ENCODE measurements around the gene RPL26. TPM values are rescaled to one million over a fixed set of nuclear protein-coding genes. Genes with fewer than 3 reads are reported as not detected.

The RPL26 gene
- 2,664 and 2,696 TPM in 2 replicates for total RNA-seq (2014; rRNA removed; shearing (Covaris generic))

DNA sequence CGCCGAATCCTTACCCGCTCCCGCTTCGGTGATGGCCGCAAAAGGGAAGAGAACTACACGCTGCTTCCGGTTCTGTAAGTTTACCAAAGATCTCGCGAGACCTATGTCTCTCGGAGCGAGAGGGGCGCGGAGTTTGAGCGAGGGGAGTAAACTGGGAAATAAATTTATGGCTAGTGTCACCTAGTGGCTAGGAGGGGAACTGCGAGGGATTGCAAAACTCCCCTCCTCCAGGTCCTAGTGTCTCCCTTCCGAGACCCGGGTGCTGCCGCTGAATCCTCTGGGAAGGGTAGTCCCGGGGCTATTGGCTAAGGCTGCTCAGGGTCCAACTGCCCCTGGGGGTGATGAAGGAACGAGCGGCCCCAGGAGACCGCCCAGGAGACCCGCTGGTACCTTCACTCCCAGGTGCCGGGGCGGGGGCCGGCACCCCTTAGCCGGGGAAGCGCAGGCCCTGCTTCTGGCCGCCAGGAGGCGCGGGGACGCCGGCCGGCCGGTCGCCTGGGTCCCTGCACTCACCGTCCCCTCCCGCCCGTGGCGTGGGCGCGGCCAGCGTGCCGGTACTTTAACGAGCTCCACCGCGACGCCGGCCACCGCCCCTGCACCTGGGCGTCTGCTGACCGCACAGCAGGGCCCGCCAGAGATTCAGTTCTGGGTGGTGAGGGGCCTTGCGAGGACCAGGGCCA lies at the start of gene RPL26:
Gene RPL26, minus strand, starts transcription at position 51 of the 680 bp plus-strand sequence. CDS start 883 bp downstream, outside the sequence.
- DNase-seq (ENCODE audit: low read depth): peak; percentile 96

DNA sequence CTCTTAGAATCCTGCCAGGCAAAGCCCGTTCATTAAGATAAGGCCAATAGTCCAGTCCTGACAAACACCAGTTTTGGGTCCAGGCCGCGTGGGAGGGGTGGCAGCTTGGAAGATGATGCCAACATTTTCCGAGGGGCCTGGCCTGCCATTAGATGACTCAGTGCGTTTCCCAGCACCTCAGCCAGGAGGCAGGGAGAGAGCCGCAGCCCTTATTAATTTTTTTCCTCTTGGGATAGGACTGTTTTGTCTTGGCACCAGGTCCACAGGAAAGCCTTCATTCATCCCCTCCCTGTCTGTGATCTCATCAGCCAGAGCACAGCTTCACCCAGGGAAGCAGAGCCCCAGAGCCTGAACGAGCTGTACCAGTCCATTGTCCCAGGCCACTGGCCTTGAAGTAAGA lies 48.0 kb upstream of the RPL26 start:
- peak; percentile 62 for DNase-seq (ENCODE audit: low read depth)

DNA sequence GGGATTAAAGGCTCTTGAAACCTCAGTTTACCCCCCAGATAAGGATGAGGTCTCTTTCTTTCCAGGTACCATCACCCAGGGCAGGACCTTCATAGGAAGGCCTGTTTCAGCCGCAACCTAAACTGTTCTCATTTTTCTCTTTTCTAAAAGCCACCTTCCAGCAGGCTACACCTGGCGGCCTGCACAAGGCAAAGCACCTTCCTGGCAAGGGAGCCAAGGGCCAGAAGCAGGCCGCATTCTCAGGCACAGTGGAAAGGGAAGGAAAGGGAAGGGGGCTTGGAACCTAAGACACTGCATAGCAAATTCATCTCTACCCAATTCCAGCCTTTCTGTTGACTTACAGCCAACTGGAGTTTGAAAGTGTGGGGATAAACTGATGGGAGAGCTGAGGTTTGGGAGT lies 43.8 kb upstream of the RPL26 start:
- no peak for DNase-seq (ENCODE audit: low read depth)

DNA sequence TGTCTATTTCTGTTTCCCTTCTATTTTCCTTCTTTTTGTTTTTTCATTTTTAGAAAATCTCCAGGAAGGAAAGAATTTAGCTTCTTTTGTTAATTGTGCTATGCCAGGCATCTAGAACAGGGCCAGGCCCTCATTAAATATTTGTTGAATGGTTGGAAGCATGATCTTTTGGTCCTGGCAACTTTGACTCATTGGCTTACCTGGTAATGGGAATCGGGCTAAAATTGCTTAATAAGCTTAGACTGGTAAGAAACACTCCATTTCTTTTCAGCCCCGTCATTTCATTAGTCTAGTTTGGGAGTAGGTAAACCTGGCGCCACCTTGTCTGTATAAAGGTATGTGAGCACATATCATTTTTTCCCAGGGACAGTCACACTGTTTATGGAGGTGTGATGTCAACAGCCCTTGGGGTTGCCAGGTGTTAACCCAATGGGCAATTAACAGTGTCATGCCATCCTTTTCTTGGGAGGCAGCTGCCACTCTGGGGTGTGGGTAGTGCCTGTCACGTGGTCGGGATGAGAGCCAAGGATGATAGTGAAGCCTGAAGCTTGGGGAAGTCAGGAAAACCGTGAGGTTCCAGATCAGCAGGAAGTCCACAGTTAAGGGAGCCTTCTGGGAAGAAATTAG lies 43.2 kb upstream of the RPL26 start:
- no peak for DNase-seq (ENCODE audit: low read depth)

DNA sequence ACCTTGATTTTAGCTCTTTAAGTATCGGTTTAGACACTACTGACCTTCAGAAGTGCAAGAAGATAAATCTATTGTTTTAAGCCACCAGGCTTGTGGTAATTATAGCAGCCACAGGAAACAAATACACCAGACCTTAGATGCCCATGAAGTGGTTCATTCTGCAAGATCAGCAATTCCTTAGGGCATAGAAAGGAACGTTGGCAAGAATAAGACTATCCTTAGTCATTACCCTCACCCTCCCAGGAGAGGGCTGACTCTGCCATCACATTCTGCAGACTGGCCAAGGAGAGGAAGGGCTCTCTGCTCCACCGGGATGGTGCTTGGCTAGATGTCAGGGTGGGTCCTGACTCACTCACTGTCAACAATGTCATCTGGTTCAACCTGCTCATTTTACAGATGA lies 38.6 kb upstream of the RPL26 start:
- peak; percentile 7 for DNase-seq (ENCODE audit: low read depth)

DNA sequence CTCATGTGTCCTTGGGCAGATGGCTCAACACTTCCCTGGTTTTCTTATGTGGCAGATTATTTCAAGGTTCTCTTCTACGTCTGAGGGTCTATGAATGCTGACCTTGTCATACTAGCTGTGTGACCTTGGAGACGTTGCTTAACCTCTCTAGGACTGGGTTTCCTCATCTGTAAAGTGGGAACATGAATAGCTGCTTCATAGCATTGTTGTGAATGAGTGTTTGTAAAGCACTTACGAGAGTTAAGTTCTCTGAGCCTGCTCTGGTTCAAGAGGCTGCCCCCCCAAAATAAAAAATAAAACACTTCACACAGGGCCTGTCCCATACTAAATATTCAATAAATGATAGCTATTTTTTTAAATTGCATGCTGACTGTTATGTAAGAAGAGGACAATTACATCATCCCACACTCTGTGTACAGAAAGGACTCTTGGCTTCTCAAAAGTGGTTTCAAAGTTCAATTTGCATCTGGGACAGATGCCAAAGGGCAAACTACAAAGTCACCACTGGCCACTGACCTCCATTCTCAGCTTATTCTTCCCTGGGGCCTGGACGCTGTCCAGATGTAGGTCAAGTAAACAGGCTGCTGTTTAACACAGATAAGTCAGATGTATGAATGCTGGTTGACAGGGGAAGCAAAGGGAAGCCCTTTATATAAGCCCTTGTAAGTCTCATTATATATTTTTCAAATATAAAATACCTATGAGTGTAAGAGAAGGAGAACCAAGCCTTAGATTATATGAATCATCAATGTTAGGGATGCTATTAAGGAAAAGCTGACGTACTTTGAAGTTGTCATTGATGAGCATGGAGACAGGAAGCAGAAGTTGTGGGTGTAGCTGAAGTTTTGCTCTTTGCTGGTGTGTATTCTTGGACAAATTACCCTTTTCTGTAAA lies 37.3 kb upstream of the RPL26 start:
- DNase-seq (ENCODE audit: low read depth): peak; percentile 77

DNA sequence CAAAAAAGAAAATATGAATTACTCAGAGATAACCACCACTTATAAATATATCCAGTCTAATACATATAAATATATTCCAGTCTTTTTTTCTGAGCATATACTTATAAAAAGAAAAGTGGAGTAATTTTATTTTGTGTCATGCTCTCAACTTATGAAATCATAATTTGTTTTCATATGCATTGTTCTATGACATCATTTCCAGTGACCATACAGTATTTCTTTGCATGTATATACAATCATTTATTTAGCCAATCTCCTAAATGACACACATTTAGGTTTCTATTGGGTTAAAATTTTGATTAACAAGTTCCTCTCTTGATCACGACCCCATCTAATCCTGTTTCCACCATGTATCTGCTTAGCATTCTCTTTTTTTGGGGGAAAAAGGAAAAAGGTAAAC lies 36.3 kb upstream of the RPL26 start:
- no peak for DNase-seq (ENCODE audit: low read depth)

DNA sequence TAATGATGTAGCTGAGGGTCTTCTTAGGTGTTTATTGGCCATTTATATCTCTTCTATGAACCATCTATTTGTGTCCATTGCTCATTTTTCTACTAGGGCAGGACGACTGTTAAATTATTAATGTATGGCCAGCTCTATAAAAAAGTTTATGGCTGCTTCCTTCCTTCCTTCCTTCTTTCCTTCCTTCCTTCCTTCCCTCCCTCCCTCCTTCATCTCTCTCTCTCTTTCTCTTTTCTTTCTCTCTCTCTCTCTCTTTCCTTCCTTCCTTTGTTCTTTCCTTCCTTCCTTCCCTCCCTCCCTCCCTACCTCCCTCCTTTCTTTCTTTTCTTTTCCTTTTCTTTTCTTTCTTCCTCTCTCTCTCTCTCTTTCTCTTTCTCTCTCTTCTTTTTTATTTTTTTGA lies 35.5 kb upstream of the RPL26 start:
- DNase-seq (ENCODE audit: low read depth): no peak

DNA sequence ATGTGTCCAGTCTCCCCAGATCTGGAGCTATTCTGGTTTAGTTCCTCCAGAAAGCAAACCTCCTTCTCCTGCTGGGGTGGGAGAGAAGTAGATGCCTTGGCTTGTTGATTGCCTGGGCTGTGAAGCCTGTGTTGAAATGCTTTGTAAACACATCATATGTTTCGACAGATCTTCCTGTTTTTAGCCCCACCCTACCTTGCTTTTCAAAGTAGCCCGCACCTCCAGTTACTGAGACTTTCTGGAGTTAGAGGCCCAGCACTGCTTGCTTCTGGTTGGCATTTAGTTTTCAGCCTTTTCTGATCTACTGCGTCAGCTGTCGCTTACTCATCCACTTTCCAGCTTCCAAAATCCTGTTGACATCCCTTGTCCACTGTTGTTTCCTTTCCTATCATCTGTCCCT lies 34.8 kb upstream of the RPL26 start:
- no peak for DNase-seq (ENCODE audit: low read depth)

DNA sequence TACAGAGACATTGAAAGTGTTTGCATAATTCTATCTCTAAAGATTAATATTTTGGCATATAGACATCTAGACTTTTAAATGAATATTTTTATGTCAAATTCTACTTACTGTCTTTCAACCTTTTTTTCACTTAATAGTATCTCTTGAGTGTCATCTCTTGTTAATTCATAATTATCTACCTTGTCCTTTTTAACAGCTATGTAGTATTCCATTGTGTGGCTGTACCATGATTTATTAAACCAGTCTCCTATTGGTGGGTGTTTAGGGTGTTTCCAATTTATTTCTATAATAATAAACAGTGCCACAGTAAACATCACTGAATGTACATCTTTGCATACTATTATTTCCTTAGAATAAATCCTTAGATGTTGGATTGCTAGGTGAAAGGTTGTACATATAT lies 30.9 kb upstream of the RPL26 start:
- no peak for DNase-seq (ENCODE audit: low read depth)

DNA sequence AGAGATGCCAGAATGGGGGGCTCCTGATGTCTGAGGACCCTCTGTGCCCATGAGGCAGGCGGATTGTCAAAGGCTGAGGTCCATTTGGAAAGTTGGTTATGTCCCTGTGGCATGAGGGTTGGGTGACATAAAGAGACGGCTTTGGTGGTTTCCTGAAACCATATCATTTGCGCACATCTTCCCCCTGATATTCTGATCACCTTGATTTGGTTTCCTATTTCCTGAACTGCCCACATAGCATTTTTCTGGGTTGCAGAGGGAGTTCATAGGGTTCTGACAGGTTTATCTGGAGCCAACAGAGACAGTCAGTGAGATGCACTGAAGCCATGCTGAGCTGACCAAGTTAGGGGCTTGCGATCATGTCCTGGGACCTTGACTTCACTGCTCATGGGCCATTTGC lies 30.3 kb upstream of the RPL26 start:
- DNase-seq (ENCODE audit: low read depth): no peak

DNA sequence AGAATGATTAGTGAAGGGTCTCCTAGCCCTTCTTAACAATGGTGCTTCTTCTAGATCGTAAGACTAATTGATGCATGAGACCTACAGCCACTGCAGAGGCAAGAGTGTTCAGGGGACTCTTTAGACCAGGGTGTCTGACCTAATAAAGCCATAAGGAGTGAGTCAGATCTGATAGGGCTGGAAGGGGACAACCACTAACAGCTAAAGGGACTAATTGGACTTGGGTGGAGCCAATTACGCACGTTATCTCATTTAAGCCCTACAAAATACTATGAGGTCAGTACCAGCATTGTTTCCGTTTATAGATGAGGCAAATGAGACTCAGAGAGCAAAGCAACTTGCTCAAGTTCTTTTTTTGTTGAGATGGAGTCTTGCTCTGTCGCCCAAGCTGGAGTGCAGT lies 29.1 kb upstream of the RPL26 start:
- no peak for DNase-seq (ENCODE audit: low read depth)

DNA sequence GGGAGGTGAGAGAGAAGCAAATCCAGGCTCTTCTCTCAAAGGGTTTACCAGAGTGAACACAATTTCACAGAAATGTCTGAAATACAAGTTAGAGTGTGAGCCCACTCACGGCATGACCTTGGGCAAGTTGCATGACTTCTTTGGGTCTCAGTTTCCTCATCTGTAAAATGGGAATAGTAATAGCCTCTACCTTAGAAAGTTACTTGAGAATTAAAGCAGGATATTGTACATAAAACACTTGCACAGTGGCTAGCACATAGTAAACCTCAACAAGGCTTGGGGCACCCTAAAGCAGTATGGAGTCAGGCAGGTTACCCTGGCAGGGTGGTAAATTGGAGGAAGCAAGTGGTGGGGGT lies 27.9 kb upstream of the RPL26 start:
- no peak for DNase-seq (ENCODE audit: low read depth)

DNA sequence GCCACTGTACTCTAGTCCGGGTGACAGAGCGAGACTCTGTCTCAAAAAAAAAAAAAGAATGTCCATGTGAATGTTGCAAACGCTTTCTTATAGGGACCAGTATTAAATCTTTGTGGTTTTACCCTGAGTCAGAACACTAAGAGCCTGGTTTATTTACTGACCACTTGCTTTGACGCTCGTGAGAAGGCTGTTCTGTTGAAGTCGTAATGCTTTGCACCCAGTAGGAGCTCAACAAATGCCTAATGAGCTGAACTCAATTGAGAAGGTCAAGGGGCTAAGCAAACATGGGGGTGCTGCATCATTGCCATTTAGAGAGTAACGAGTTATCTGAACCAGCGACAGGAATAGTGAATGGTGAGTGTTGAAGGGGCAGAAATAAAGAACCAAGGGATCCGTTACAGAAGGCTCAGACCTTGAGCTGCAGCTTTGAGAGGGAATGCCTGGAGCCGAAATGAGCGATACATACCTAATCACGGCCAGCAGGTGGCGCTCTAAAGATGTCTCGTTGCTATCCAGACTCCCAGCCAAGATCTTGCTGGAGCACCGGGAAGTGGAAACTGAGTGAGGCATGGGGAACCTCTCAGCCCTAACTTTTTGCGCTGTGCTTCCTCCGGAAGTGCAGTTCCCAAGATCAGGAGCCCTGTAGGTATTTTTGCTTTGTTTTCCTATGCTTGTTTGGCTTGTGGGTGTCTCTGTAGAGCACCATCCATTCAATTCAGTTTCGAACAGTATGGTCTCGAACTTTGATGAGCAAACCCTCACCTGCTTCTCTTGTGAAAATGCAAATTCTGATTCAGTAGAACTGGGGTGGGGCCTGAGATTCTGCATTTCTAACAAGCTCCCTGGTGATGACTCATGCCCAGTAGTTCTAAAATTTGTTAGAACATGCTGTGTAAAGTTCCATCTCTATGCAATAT lies 27.2 kb upstream of the RPL26 start:
- peak; percentile 77 for DNase-seq (ENCODE audit: low read depth)

DNA sequence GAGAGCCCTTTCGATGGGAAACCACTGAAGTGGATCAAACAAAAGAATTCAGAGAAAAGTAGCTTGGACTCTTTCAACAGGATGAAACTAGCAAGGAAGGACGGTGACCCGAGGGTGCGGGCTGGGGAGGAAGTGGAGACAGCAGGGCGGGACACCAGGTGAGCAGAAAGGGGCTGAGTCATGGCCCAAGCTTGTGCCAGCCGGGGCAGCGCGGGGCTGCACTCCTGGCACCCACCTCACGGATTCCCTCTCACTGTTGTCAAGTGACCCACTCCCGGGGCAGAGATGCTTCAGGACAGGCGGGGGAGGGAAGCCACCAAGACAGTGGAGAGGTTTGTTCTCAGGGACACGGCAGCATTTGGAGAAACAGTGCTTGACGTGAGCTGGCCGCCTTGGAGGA lies 25.4 kb upstream of the RPL26 start:
- peak; percentile 8 for DNase-seq (ENCODE audit: low read depth)

DNA sequence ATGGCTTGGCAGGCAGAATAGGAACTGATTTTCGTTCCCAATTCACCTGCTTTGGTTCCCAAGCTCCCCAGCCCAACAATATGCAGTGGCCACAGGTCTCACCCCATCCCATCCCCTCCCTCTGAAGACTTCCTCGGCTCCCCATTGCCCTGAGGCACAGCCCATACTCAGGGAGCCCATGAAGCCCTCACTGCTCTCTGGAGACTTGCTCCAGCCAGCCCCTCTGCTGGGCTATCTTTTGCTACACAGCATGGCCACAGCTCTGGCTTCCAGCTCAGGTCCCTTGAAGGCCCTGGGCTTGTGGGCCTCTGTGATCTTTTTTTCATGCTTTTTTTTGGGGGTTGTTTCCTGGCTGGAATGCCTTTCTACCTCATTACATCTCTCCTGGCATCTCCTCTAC lies 23.2 kb upstream of the RPL26 start:
- no peak for DNase-seq (ENCODE audit: low read depth)

DNA sequence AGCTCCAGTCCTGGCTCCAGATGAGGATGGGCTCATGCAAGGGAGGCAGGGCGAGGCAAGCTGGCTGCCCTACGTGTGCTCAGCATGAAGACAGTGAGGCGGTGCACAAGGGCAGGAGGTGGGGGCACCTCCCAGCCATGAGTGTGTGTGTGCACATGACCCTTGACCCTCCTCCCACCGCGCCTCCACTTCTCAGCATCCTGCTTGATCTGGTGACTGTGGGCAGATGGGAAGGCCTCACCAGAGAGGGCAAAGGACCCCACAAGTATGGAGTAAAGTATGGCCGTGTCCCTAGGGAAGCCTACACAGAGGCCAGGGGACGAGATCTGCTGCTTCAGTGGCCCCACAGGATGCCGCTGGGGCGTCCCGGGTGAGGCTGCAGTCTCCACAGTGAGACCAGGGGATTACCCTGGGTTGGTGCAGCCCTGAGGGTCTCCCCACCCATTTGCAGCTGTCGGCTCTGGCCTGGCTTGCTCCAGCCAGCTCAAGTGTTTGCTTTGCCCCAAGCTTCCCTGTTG lies 22.6 kb upstream of the RPL26 start:
- DNase-seq (ENCODE audit: low read depth): no peak

DNA sequence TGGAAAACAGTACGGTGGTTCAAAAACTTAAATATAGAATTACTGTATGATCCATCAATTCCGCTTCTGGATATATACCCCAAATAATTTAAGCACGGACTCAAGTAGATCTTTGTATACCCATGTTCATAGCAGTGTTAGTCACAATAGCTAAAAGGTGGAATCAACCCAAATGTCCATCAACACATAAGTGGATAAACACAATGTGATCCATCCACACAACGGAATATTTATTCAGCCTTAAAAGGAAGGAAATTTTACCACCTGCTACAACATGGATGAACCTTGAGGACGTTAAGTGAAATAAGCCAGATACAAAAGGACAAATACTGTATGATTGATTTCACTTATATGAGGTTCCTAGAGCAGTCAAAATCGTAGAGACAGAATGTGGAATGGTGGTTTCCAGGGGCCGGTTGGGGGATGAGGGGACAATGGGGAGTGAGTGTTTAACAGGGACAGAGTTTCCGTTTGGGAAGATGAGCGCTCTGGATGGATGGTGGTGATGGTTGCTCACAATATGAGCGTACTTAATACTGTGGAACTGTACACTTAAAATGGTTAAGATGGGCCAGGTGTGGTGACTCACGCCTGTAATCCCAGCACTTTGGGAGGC lies 20.0 kb upstream of the RPL26 start:
- DNase-seq (ENCODE audit: low read depth): no peak

DNA sequence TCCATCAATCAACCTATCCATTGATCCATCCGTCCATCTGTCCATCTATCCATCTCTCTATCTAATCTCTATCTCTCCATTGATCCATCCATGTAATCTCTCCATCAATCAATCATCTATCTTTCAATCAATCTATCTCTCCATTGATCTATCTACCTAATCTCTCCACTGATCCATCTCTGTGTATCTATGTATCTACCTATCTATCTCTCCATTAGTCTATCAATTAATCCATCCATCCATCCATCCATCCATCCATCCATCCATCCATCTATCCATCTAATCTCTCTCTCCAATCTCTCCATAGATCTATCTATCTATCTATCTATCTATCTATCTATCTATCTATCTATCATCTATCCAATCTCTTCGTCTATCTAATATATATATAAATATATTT lies 18.1 kb upstream of the RPL26 start:
- DNase-seq (ENCODE audit: low read depth): no peak

DNA sequence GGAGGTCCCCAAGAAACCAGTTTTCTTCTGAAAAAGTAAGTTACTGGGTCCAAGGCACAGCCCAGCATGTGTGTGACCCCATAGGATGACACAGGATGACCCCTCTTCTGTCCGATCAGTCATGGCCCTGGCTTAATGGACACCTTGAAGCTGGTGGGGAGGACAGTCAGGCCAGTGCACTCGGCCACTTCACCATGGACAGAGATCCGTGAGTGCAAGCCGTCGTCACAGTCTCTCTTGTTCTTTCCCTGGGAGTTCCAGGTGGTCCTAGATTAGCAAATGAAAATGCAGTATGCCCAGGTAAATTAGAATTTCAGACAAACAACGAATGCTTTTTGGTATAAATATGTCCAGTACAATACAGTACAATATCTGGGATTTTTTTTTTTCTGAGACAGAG lies 16.0 kb upstream of the RPL26 start:
- DNase-seq (ENCODE audit: low read depth): no peak

DNA sequence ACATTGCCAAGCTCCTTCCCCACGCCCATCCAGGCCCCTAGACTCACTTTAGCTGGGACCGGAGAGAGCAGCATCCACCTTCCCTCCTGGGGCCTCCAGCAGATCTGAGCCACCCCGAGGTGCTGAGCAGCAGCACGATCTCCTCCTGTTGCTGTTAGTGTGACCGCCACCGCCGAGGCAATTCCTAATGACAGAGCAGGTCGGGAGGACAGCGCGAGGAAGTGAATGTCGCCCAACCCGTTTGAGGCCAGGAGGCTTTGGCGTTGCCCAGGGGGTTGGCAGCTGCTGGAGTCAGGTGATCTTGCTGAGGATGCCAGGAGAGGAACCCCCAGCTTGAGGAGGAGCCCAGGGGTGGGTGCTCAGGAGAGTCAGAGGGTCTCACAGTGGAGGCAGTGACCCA lies 14.6 kb upstream of the RPL26 start, which contains the start of gene RNF222:
Gene RNF222, minus strand, starts transcription at position 192 of the 400 bp plus-strand sequence. CDS start 4,366 bp downstream, outside the sequence.
- DNase-seq (ENCODE audit: low read depth): no peak
